Suprapubic skin (tissue), 4 donors: ENCODE data around the gene LGALS7B.

Source experiments
- EP300 ChIP-seq: sonication (generic); formaldehyde crosslinking; IDR thresholded peaks from one replicate; pipeline ENCODE4 v1.6.1; 2017; ENCODE audit warnings: antibody characterized with exemption
- POLR2A ChIP-seq, 2 donors: fragments of 450-650 bp; IDR thresholded peaks; one replicate each; pipeline ENCODE4 v1.6.1; 2017; ENCODE audit warnings: antibody characterized with exemption in 2 of 2, mild to moderate bottlenecking in 2 of 2, moderate library complexity in 2 of 2
- POLR2AphosphoS5 ChIP-seq, 3 donors: sonication (generic); formaldehyde crosslinking; IDR thresholded peaks; one replicate each; pipeline ENCODE4 v1.6.1; 2017; ENCODE audit warnings: antibody characterized with exemption in 3 of 3
- TF ChIP-seq, protein P1 (sequence below), 2 donors: fragments of 200-600 bp in 1 of 2; fragments of 450-650 bp in 1 of 2; sonication (generic) in 1 of 2; IDR thresholded peaks; one replicate each; pipeline ENCODE4 v1.5.1; 2016 to 2019; ENCODE audit warnings: antibody characterized with exemption in 2 of 2, mild to moderate bottlenecking in 1 of 2, moderate library complexity in 1 of 2

DNA sequence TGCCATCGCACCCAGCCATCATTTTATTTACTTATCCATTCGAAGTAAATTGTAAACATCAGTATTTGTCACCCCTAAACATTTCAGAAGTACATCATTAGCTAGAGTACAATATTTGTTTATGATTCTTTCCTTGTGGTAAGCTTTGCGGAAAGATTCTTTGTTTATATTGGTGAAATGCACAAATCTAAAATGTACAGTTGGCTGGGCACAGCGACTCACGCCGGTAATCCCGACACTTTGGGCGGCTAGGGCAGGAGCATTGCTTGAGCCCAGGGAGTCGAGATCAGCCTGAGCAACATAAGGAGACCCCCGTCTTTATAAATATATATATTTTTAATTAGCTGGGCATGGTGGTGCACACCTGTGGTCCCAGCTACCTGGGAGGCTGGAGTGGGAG lies 10.1 kb downstream of the LGALS7B start:
- TF ChIP-seq POLR2AphosphoS5 (IDR thresholded peaks at IDR 0.05), result no peak
- TF ChIP-seq, protein P1, sequence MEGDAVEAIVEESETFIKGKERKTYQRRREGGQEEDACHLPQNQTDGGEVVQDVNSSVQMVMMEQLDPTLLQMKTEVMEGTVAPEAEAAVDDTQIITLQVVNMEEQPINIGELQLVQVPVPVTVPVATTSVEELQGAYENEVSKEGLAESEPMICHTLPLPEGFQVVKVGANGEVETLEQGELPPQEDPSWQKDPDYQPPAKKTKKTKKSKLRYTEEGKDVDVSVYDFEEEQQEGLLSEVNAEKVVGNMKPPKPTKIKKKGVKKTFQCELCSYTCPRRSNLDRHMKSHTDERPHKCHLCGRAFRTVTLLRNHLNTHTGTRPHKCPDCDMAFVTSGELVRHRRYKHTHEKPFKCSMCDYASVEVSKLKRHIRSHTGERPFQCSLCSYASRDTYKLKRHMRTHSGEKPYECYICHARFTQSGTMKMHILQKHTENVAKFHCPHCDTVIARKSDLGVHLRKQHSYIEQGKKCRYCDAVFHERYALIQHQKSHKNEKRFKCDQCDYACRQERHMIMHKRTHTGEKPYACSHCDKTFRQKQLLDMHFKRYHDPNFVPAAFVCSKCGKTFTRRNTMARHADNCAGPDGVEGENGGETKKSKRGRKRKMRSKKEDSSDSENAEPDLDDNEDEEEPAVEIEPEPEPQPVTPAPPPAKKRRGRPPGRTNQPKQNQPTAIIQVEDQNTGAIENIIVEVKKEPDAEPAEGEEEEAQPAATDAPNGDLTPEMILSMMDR (IDR thresholded peaks at IDR 0.05), result no peak
- TF ChIP-seq EP300, result no peak
- no peak for TF ChIP-seq POLR2A (IDR thresholded peaks at IDR 0.05)
